VCaP (cell line): ENCODE data around the gene CAPN14.
A peak's percentile ranks its signal among the peaks of the same experiment; 100 is the strongest.

Source experiments
- H3K27ac ChIP-seq: fragments of 450-650 bp; 2 replicates; pipeline ENCODE4 v1.5.1; 2017
- CTCF ChIP-seq: fragments of 450-650 bp; conservative IDR thresholded peaks from 2 replicates; pipeline ENCODE4 v1.5.1; 2017; ENCODE audit warnings: mild to moderate bottlenecking, moderate library complexity

CAPN14 gene

GRCh38 chr2:31222071-31222470, 4.8 kb upstream of the CAPN14 start:
- no peak for TF ChIP-seq CTCF

GRCh38 chr2:31221544-31221943, 4.2 kb upstream of the CAPN14 start:
- peak overlapping the region; percentile 69 for H3K27ac ChIP-seq
- no peak for TF ChIP-seq CTCF

More at GRCh38 chr2:31222071-31222470, 4.8 kb upstream of the CAPN14 start:
- peak overlapping the region; percentile 69 for H3K27ac ChIP-seq

- no peak for TF ChIP-seq CTCF
- no peak overlapping the region for H3K27ac ChIP-seq
Observed at GRCh38 chr2:31219131-31219969, 2.0 kb upstream of the CAPN14 start.

GRCh38 chr2:31216734-31217133, 581 bp downstream of the CAPN14 start:
- no peak overlapping the region for H3K27ac ChIP-seq
- TF ChIP-seq CTCF: no peak

GRCh38 chr2:31214444-31214915, 2.8 kb downstream of the CAPN14 start:
- H3K27ac ChIP-seq: peak overlapping the region; percentile 11; the same call in 1 of the 2 replicates
- TF ChIP-seq CTCF: no peak

GRCh38 chr2:31213601-31214443, 3.5 kb downstream of the CAPN14 start:
- H3K27ac ChIP-seq: peak overlapping the region; percentile 11; the same call in 1 of the 2 replicates
- TF ChIP-seq CTCF: no peak
